ENCODE data around the gene SLC43A1. TPM values are rescaled to one million over a fixed set of nuclear protein-coding genes. Genes with fewer than 3 reads are reported as not detected.

SLC43A1 gene
- total and polyA plus RNA-seq, 2 experiments from 2014 or later = 19.6 to 49.7 TPM

- Mint-ChIP-seq H3K36me3 (ENCODE audit: low read depth) (peaks cover 7% of the 10 kb centered on the region; the same call in 2 of the 3 replicates), H3K27ac (peak overlapping the region; percentile 1; the same call in 1 of the 2 replicates), H3K9me3 (no peaks in the 10 kb centered on the region; the same call in 2 of the 3 replicates), H3K4me1 (peaks cover 66% of the 10 kb centered on the region), H3K4me3 (peak overlapping the region; percentile 20; the same call in 1 of the 3 replicates), H3K27me3 (ENCODE audit: insufficient read depth, low read depth, poor library complexity) (peaks cover 58% of the 10 kb centered on the region)
- Histone ChIP-seq H3K4me2 (peak overlapping the region; percentile 53; the same call in 1 of the 2 replicates), H4K20me1 (replicated peaks; ENCODE audit: insufficient read depth) (0 out of 2 replicates have a peak, but pooled peaks cover 5% of the 10 kb centered on the region), H3K27me3 (ENCODE audit: insufficient read depth) (peaks cover 56% of the 10 kb centered on the region), H3K9me2 (ENCODE audit: insufficient read depth) (no peaks in the 10 kb centered on the region), H3K36me3 (ENCODE audit: insufficient read depth) (no peaks in the 10 kb centered on the region), H3K4me3 (no peak overlapping the region), H3K4me1 (ENCODE audit: insufficient read depth) (peaks cover 63% of the 10 kb centered on the region), H3K27ac (ENCODE audit: low read depth) (no peak overlapping the region), H3F3A (replicated peaks; ENCODE audit: low read depth) (peaks cover 20% of the 10 kb centered on the region), H3K79me2 (replicated peaks; ENCODE audit: insufficient read depth) (no peaks in the 10 kb centered on the region), H2AFZ (no peak overlapping the region)
- TF ChIP-seq NANOG (IDR thresholded peaks at IDR 0.05; ENCODE audit: borderline replicate concordance) (no peak), STAT1 (IDR thresholded peaks at IDR 0.05; ENCODE audit: unreplicated experiment) (no peak), ZNF114 (CRISPR knock-in tag; IDR thresholded peaks at IDR 0.05) (no peak), REST (IDR thresholded peaks at IDR 0.05; ENCODE audit: unreplicated experiment) (no peak), ZNF462 (CRISPR knock-in tag; IDR thresholded peaks at IDR 0.05) (no peak), POLR2AphosphoS5 (IDR thresholded peaks at IDR 0.05; ENCODE audit: low read depth) (no peak), JUNB (IDR thresholded peaks at IDR 0.05; ENCODE audit: unreplicated experiment) (no peak), EZH2phosphoT487 (IDR thresholded peaks at IDR 0.05; ENCODE audit: unreplicated experiment) (no peak), ZNF331 (CRISPR knock-in tag; IDR thresholded peaks at IDR 0.05; ENCODE audit: low read depth) (no peak), CREB1 (CRISPR knock-in tag; IDR thresholded peaks at IDR 0.05; ENCODE audit: low read depth) (no peak), CTCF (conservative IDR thresholded peaks at IDR 0.05; ENCODE audit: low read depth in 2 of 2) (no peak), ETS1 (IDR thresholded peaks at IDR 0.05) (no peak), EZH2 (IDR thresholded peaks at IDR 0.05; ENCODE audit: low read depth, unreplicated experiment) (no peak)
- ATAC-seq = no peak
- peak; percentile 57 for DNase-seq (ENCODE audit: low spot score)
Measured at GRCh38 chr11:57479911-57480310, 35.6 kb downstream of the SLC43A1 start.
